Activated CD4-positive, alpha-beta T cell treated with anti-CD3 and anti-CD28 coated beads for 36 hours (primary cell): ENCODE measurements around the gene SNX30. TPM values are rescaled to one million over a fixed set of nuclear protein-coding genes. Genes with fewer than 3 reads are reported as not detected.

Source experiments
- ATAC-seq: fragments of 200-7000 bp; cut with Tn5 transposase; one replicate; pipeline ENCODE4 v1.10.0; 2021; ENCODE audit warnings: mild to moderate bottlenecking, moderate library complexity
- CTCF ChIA-PET: fragments of 350-600 bp; sonication (Branson Sonifier 250); formaldehyde crosslinking; loops from one replicate; lab custom pipeline; 2021; ENCODE audit warnings: antibody characterized with exemption; lab: Charles Lee
- POLR2A ChIA-PET: fragments of 350-600 bp; sonication (Branson Sonifier 250); formaldehyde crosslinking; loops from one replicate; lab custom pipeline; 2021; ENCODE audit warnings: antibody characterized with exemption, inconsistent platforms; lab: Charles Lee
- DNase-seq: peaks from one replicate; pipeline ENCODE4 v3.0.0-alpha.2; 2020
- H3K27ac Mint-ChIP-seq: one replicate; pipeline ENCODE4 v1.8.0; 2021; ENCODE audit warnings: mixed read lengths
- H3K27me3 Mint-ChIP-seq: one replicate; pipeline ENCODE4 v1.8.0; 2021; ENCODE audit warnings: mixed read lengths
- H3K36me3 Mint-ChIP-seq: one replicate; pipeline ENCODE4 v1.8.0; 2021; ENCODE audit warnings: low read depth, mixed read lengths
- H3K4me1 Mint-ChIP-seq: one replicate; pipeline ENCODE4 v1.8.0; 2021; ENCODE audit warnings: mixed read lengths
- H3K4me3 Mint-ChIP-seq: one replicate; pipeline ENCODE4 v1.8.0; 2021; ENCODE audit warnings: mild to moderate bottlenecking, moderate library complexity, mixed read lengths
- H3K9me3 Mint-ChIP-seq: one replicate; pipeline ENCODE4 v1.8.0; 2021; ENCODE audit warnings: low read depth, mixed read lengths
- intact Hi-C, 2 experiments: fragments of 100-400 bp; cut with DNase I in 1 of 2; cut with micrococcal nuclease in 1 of 2; formaldehyde crosslinking; loops; one replicate each; pipeline versions ENCODE4 v1.14.2 to v1.15.1; 2022 to 2024; cut with DNase I, micrococcal nuclease
- total RNA-seq, 2 experiments: library from RNA; stranded (reverse); gene quantifications; one replicate each; pipeline ENCODE4 v1.2.3, GENCODE V29; 2021

The SNX30 gene, protein sequence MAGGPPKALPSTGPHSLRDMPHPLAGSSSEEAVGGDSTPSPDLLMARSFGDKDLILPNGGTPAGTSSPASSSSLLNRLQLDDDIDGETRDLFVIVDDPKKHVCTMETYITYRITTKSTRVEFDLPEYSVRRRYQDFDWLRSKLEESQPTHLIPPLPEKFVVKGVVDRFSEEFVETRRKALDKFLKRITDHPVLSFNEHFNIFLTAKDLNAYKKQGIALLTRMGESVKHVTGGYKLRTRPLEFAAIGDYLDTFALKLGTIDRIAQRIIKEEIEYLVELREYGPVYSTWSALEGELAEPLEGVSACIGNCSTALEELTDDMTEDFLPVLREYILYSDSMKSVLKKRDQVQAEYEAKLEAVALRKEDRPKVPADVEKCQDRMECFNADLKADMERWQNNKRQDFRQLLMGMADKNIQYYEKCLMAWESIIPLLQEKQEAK
- 1 to 10 TPM; 4.2 to 4.6 TPM for total RNA-seq

- CTCF ChIA-PET = interaction anchor here (0.9 to 1.3 kb wide), 4 partner anchors 18 to 259 kb away, joined by 3 to 4 read pairs (median 4); partner anchors contain the start of gene INIP
- Mint-ChIP-seq H3K4me3 (peak within 1 kb of the TSS; percentile 83), H3K9me3 (no peaks in the 10 kb centered on the region), H3K27ac (peak within 1 kb of the TSS; percentile 91), H3K4me1 (peaks cover 62% of the 10 kb centered on the region), H3K36me3 (no peaks in the 10 kb centered on the region), H3K27me3 (no peaks in the 10 kb centered on the region)
- peak; percentile 83 for DNase-seq
- peak; percentile 45 for ATAC-seq
- intact Hi-C loops = loop anchor here (1.0 to 10.0 kb wide), 8 partner anchors 32 to 1947 kb away; partner anchors contain the start of genes INIP (in 2 of the 2), PTBP3 (in 1 of the 2), SUSD1 (in 1 of the 2) and UGCG (in 1 of the 2)
- POLR2A ChIA-PET = no interaction called here
Observed at GRCh38 chr9:112750016-112750763, at the start of gene SNX30. SNX30 (plus strand) TSS chr9:112750760; CDS start chr9:112751002, 242 bp downstream.

DNA sequence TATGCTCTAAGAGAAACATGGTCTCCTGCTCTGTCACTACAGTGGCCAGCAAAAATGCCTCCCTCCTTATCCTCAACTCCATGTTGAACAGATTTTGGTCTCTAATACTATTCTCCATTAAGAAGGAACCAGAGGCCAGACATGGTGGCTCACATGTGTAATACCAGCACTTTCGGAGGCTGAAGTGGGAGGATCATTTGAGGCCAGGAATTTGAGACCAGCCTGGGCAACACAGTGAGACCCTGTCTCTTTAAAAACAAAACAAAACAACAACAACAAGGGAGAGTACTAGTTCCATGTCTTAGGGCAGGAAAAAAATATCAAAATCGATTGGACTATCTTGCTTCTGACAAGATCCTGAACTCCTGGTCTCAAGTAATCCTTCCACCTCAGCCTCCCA, 47.3 kb upstream of the SNX30 start:
- intact Hi-C loops = no loop called here
- ATAC-seq = no peak

GRCh38 chr9:112705768-112706427, 44.7 kb upstream of the SNX30 start:
- peaks cover 28% of the 10 kb centered on the region for H3K4me1 Mint-ChIP-seq
- no peak for DNase-seq
- no peaks in the 10 kb centered on the region for H3K9me3 Mint-ChIP-seq
- no peaks in the 10 kb centered on the region for H3K27me3 Mint-ChIP-seq
- intact Hi-C loops = no loop called here
- ChIA-PET CTCF (interaction anchor here (0.6 to 1.1 kb wide), 2 partner anchors 9 to 32 kb away, joined by 3 to 6 read pairs; no protein-coding TSS in a partner anchor), POLR2A (no interaction called here)
- no peak overlapping the region for H3K27ac Mint-ChIP-seq
- ATAC-seq = no peak
- peaks cover 23% of the 10 kb centered on the region for H3K36me3 Mint-ChIP-seq
- no peak overlapping the region for H3K4me3 Mint-ChIP-seq

More for the DNA sequence above, 47.3 kb upstream of the SNX30 start:
- H3K9me3 Mint-ChIP-seq = no peaks in the 10 kb centered on the region
- no peaks in the 10 kb centered on the region for H3K27me3 Mint-ChIP-seq
- peaks cover 27% of the 10 kb centered on the region for H3K4me1 Mint-ChIP-seq
- H3K36me3 Mint-ChIP-seq = peaks cover 26% of the 10 kb centered on the region
- ChIA-PET POLR2A (no interaction called here), CTCF (interaction anchor here (0.6 kb wide), 1 partner anchor 90 kb away, joined by 5 read pairs; no protein-coding TSS in a partner anchor)
- DNase-seq = no peak
- no peak overlapping the region for H3K4me3 Mint-ChIP-seq
- H3K27ac Mint-ChIP-seq = no peak overlapping the region

- DNase-seq = no peak
- POLR2A ChIA-PET = no interaction called here
- no peak overlapping the region for H3K27ac Mint-ChIP-seq
Observed at GRCh38 chr9:112711050-112711689, 39.4 kb upstream of the SNX30 start.

DNA sequence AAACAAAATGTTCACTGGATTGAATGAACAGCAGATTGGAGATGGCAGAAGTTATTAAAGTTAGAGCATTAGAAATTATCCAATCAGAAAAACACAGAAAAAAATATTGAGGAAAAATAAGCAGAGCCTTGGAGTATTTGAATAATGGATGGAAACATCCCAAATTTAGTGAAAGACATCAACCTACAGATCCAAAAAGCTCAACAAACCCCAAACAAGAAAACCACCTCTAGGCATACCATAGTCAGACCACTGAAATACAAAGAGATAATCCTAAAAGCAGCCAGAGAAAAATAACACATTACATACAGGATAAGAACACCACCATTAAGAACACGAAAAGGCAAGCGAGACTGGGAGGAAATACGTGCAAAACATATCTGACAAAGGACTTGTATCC, 37.9 kb upstream of the SNX30 start:
- no peaks in the 10 kb centered on the region for H3K27me3 Mint-ChIP-seq
- ATAC-seq = no peak
- no peak overlapping the region for H3K4me3 Mint-ChIP-seq
- H3K36me3 Mint-ChIP-seq = peaks cover 30% of the 10 kb centered on the region
- H3K4me1 Mint-ChIP-seq = peaks cover 53% of the 10 kb centered on the region
- ChIA-PET POLR2A (no interaction called here), CTCF (interaction anchor here (0.9 to 1.2 kb wide), 2 partner anchors 18 to 79 kb away, joined by 3 read pairs; no protein-coding TSS in a partner anchor)
- no peak overlapping the region for H3K27ac Mint-ChIP-seq
- no peak for DNase-seq
- intact Hi-C loops = loop anchor here (10.0 kb wide), 4 partner anchors 338 to 1228 kb away; partner anchors contain the start of genes ECPAS (in 1 of the 2) and UGCG (in 1 of the 2)
- H3K9me3 Mint-ChIP-seq = no peaks in the 10 kb centered on the region

More at GRCh38 chr9:112711050-112711689, 39.4 kb upstream of the SNX30 start:
- Mint-ChIP-seq H3K36me3 (peaks cover 31% of the 10 kb centered on the region), H3K4me3 (no peak overlapping the region), H3K9me3 (no peaks in the 10 kb centered on the region), H3K27me3 (no peaks in the 10 kb centered on the region), H3K4me1 (peaks cover 46% of the 10 kb centered on the region)
- intact Hi-C loops = loop anchor here (10.0 kb wide), 4 partner anchors 336 to 1226 kb away; partner anchors contain the start of genes ECPAS (in 1 of the 2) and UGCG (in 1 of the 2)
- CTCF ChIA-PET = interaction anchor here (0.7 to 1.2 kb wide), 3 partner anchors 11 to 82 kb away, joined by 3 to 5 read pairs (median 3); no protein-coding TSS in a partner anchor
- no peak for ATAC-seq

DNA sequence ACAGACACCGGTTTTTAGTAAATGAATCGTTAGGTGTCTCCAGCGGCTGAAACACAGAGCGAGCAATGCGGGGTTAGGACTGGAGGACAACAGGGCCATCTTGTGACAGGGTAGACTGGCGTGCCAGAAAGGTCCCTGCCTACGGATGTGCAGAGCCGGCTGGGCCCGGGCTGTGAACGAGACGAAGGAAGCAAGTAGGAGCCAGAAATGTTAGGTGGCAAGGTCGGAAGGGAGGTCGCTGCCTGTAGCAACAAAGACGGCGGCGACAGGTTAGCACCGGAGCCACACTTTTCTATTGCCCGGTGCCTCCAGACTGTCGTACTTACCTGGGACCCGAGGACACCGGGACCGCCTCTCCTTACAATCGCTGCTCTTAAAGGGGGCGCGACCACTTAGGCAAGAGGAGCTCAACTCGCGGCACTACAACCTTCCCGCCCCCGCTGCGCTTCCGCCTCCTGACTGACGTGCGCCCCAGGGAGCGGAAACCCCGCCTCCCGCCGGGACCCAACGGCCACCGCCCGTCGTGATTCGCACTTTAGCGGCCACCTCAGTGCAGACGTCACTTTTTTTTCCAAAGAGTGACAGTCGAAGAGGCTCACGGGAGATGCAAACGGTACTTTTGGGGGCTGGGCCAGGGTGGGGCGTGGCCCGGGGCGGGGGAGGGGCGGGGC, 32.8 kb upstream of the SNX30 start, which contains the start of gene INIP:
Gene INIP (minus strand): TSS at position 457 of the 671 bp plus-strand sequence. CDS start 1,632 bp downstream, outside the sequence.
- H3K27me3 Mint-ChIP-seq = no peaks in the 10 kb centered on the region
- H3K4me1 Mint-ChIP-seq = peaks cover 35% of the 10 kb centered on the region
- ATAC-seq (peak; percentile 93), DNase-seq (peak; percentile 99)
- intact Hi-C loops = loop anchor here (1.0 to 10.0 kb wide), 15 partner anchors 33 to 1233 kb away; partner anchors contain the start of genes KIAA1958 (in 2 of the 2), PTBP3 (in 2 of the 2), SNX30 (in 2 of the 2) and UGCG (in 2 of the 2)
- peak within 1 kb of the TSS; percentile 97 for H3K27ac Mint-ChIP-seq
- H3K4me3 Mint-ChIP-seq = peak within 1 kb of the TSS; percentile 89
- ChIA-PET POLR2A (interaction anchor here (0.6 to 1.2 kb wide), 4 partner anchors 75 to 547 kb away, joined by 3 to 5 read pairs (median 4); partner anchors contain the start of genes HSDL2 and KIAA1958), CTCF (interaction anchor here (0.6 to 2.0 kb wide), 8 partner anchors 10 to 744 kb away, joined by 3 to 8 read pairs (median 4); partner anchors contain the start of genes HSDL2 and SNX30)
- H3K9me3 Mint-ChIP-seq = no peaks in the 10 kb centered on the region
- peaks cover 10% of the 10 kb centered on the region for H3K36me3 Mint-ChIP-seq

DNA sequence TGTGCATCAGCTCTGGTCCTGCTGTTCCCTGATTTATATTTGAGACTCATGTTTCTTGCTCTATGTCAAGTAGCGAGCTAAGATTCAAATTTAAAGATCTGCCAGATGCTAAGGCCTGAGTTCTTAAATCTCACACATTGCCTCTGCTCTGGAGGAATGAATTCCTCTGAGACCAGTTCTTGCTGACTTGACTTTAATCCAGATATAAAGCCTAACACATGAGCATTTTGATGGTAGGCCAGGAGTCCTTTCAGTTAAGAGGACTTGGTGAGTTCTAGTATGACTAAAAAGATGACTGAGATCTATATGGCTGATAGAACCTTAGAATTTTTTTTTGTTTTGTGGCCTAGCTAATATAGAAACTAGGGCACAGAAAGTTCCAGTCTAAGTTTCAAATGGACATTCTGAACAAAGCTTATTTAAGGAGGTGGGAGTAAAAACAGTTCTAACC, 31.3 kb upstream of the SNX30 start:
- CTCF ChIA-PET = interaction anchor here (0.5 to 2.0 kb wide), 8 partner anchors 9 to 536 kb away, joined by 3 to 8 read pairs (median 4); partner anchors contain the start of gene SNX30
- H3K9me3 Mint-ChIP-seq = no peaks in the 10 kb centered on the region

DNA sequence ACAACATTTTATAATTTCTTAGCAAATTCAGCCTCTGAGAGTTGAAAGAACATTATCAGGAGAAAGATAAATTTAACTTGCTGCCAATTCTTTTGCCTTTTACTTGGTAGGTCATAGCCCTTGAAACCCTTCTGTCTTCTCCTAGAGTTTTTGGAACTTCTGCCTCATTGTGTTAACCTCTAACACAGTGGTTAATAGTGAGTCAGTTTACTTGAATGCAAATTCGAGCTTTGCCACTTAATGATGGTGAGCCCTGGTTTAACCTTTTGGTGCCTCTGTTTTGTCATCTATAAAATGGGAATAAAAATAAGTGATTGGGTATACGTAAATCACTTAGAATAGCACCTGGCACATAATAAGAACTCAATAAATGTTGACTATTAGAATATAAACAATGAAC, 30.9 kb upstream of the SNX30 start:
- H3K27me3 Mint-ChIP-seq = no peaks in the 10 kb centered on the region
- no peak overlapping the region for H3K27ac Mint-ChIP-seq
- CTCF ChIA-PET = interaction anchor here (0.5 to 2.0 kb wide), 6 partner anchors 15 to 543 kb away, joined by 3 to 8 read pairs (median 4); no protein-coding TSS in a partner anchor
- no peaks in the 10 kb centered on the region for H3K9me3 Mint-ChIP-seq
- H3K36me3 Mint-ChIP-seq = peaks cover 2% of the 10 kb centered on the region
- POLR2A ChIA-PET = interaction anchor here (0.6 to 1.4 kb wide), 3 partner anchors 340 to 1246 kb away, joined by 3 read pairs; no protein-coding TSS in a partner anchor
- DNase-seq = no peak
- ATAC-seq = no peak
- intact Hi-C loops = loop anchor here (2.0 to 10.0 kb wide), 7 partner anchors 73 to 1235 kb away; partner anchors contain the start of genes ECPAS (in 1 of the 2), PTBP3 (in 1 of the 2) and UGCG (in 1 of the 2)
- no peak overlapping the region for H3K4me3 Mint-ChIP-seq
- H3K4me1 Mint-ChIP-seq = peaks cover 24% of the 10 kb centered on the region

More for the DNA sequence above, 31.3 kb upstream of the SNX30 start:
- POLR2A ChIA-PET = interaction anchor here (0.6 to 1.4 kb wide), 3 partner anchors 340 to 1246 kb away, joined by 3 read pairs; no protein-coding TSS in a partner anchor
- H3K4me3 Mint-ChIP-seq = no peak overlapping the region
- peaks cover 2% of the 10 kb centered on the region for H3K36me3 Mint-ChIP-seq
- DNase-seq (no peak), ATAC-seq (no peak)
- intact Hi-C loops = loop anchor here (2.0 to 10.0 kb wide), 7 partner anchors 73 to 1234 kb away; partner anchors contain the start of genes ECPAS (in 1 of the 2), PTBP3 (in 1 of the 2) and UGCG (in 1 of the 2)
- H3K27me3 Mint-ChIP-seq = no peaks in the 10 kb centered on the region
- no peak overlapping the region for H3K27ac Mint-ChIP-seq
- H3K4me1 Mint-ChIP-seq = peaks cover 26% of the 10 kb centered on the region

- H3K27me3 Mint-ChIP-seq = no peaks in the 10 kb centered on the region
- no peak overlapping the region for H3K27ac Mint-ChIP-seq
- H3K4me3 Mint-ChIP-seq = no peak overlapping the region
- no peaks in the 10 kb centered on the region for H3K9me3 Mint-ChIP-seq
- peaks cover 21% of the 10 kb centered on the region for H3K4me1 Mint-ChIP-seq
- ChIA-PET CTCF (interaction anchor here (0.6 to 2.0 kb wide), 3 partner anchors 16 to 543 kb away, joined by 3 to 8 read pairs (median 4); no protein-coding TSS in a partner anchor), POLR2A (no interaction called here)
- no peak for DNase-seq
- peaks cover 2% of the 10 kb centered on the region for H3K36me3 Mint-ChIP-seq
- no peak for ATAC-seq
- intact Hi-C loops = no loop called here
Observed at GRCh38 chr9:112720113-112720780, 30.3 kb upstream of the SNX30 start.
